Panc1 (cell line): ENCODE results near the gene HELZ. TPM values are rescaled to one million over a fixed set of nuclear protein-coding genes. Genes with fewer than 3 reads are reported as not detected.

Experiments
- ATAC-seq: fragments of 200-7000 bp; cut with Tn5 transposase; 2 replicates; pipeline ENCODE4 v1.9.1; 2020; ENCODE audit warnings: mild to moderate bottlenecking, moderate library complexity
- BruUV-seq: library from RNA; stranded (reverse); fragments of 400-500 nt; replicated peaks from 2 replicates; lab custom pipeline; 2021; lab: Mats Ljungman, UMichigan
- CTCF ChIA-PET: fragments of 300-600 bp; sonication (Branson Sonifier 250); formaldehyde crosslinking; loops from one replicate; lab custom pipeline; 2022; ENCODE audit warnings: antibody characterized with exemption; lab: Charles Lee
- POLR2A ChIA-PET: fragments of 300-600 bp; sonication (Branson Sonifier 250); formaldehyde crosslinking; loops from one replicate; lab custom pipeline; 2022; ENCODE audit warnings: antibody characterized with exemption; lab: Charles Lee
- DNase-seq: peaks from one replicate; pipeline ENCODE4 v3.0.0-alpha.2; 2010; ENCODE audit warnings: low read depth, low spot score
- H3K27ac ChIP-seq: 2 replicates; pipeline ENCODE4 v1.5.1; 2011; ENCODE audit warnings: mild to moderate bottlenecking, low read length, inconsistent platforms
- H3K27me3 ChIP-seq: fragments of 200-500 bp; sonication (Bioruptor generic); 2 replicates; pipeline ENCODE4 v1.6.0; 2014; ENCODE audit warnings: low read length, inconsistent platforms; ENCODE audit not compliant: control insufficient read depth, insufficient read depth
- H3K36me3 ChIP-seq: fragments of 200-500 bp; sonication (Bioruptor generic); 2 replicates; pipeline ENCODE4 v1.5.1; 2014; ENCODE audit warnings: inconsistent platforms, mild to moderate bottlenecking, low read length, moderate library complexity; ENCODE audit not compliant: control insufficient read depth, insufficient read depth
- H3K4me1 ChIP-seq: 2 replicates; pipeline ENCODE4 v1.5.1; 2011; ENCODE audit warnings: inconsistent platforms, mild to moderate bottlenecking, low read length, moderate library complexity; ENCODE audit not compliant: control insufficient read depth, insufficient read depth
- H3K4me3 ChIP-seq, 2 experiments: 2 replicates each; pipeline ENCODE4 v1.5.1; 2011 to 2012; ENCODE audit warnings: low read depth in 2 of 2, low read length in 2 of 2, mild to moderate bottlenecking in 2 of 2, inconsistent platforms in 1 of 2, moderate library complexity in 1 of 2
- H3K9me3 ChIP-seq: fragments of 200-500 bp; sonication (Bioruptor generic); 2 replicates; pipeline ENCODE4 v1.5.1; 2014; ENCODE audit warnings: low read depth, mild to moderate bottlenecking, inconsistent platforms, low read length, moderate library complexity; ENCODE audit not compliant: control insufficient read depth, insufficient read depth
- CTCF ChIP-seq: fragments of 450-650 bp; IDR thresholded peaks from 2 replicates; pipeline ENCODE4 v1.5.1; 2017; ENCODE audit warnings: mild to moderate bottlenecking
- POLR2AphosphoS5 ChIP-seq: IDR thresholded peaks from 2 replicates; pipeline ENCODE4 v1.6.1; 2012; ENCODE audit warnings: mild to moderate bottlenecking, low read depth, low read length, moderate library complexity
- SIN3A ChIP-seq: IDR thresholded peaks from 2 replicates; pipeline ENCODE4 v1.6.1; 2012; ENCODE audit warnings: low read depth, mild to moderate bottlenecking, low read length, moderate library complexity, borderline replicate concordance; ENCODE audit not compliant: insufficient read depth
- TCF7L2 ChIP-seq: IDR thresholded peaks from 2 replicates; pipeline ENCODE4 v1.6.1; 2011; ENCODE audit warnings: mild to moderate bottlenecking, low read depth, low read length, inconsistent platforms
- in situ Hi-C: cut with HindIII; loops from 2 replicates; pipeline ENCODE4 v1.10.0; 2016; ENCODE audit warnings: low sequenced_read_pairs, low pct_unique_long_range_greater_than_20kb
- intact Hi-C: fragments of 100-400 bp; cut with micrococcal nuclease; formaldehyde crosslinking; loops from one replicate; pipeline ENCODE4 v1.10.0; 2022; ENCODE audit not compliant: unreplicated experiment
- total RNA-seq: library from RNA; stranded (reverse); gene quantifications from one replicate; pipeline ENCODE4 v1.2.1, GENCODE V29; 2021; ENCODE audit not compliant: unreplicated experiment
- TF ChIP-seq, protein P1 (sequence below), 2 experiments: IDR thresholded peaks; 2 replicates each; pipeline ENCODE4 v1.6.1; 2011 to 2012; ENCODE audit warnings: low read depth in 2 of 2, control low read depth in 1 of 2, low read length in 1 of 2, mild to moderate bottlenecking in 1 of 2, moderate library complexity in 1 of 2; ENCODE audit not compliant: insufficient read depth in 1 of 2

HELZ gene
- total RNA-seq, 1 experiment from 2014 or later: 15.0 TPM

GRCh38 chr17:67262435-67263117 is 17.6 kb upstream of the HELZ start:
- TF ChIP-seq CTCF (no peak), TCF7L2 (no peak), POLR2AphosphoS5 (no peak), SIN3A (no peak)
- TF ChIP-seq, protein P1, sequence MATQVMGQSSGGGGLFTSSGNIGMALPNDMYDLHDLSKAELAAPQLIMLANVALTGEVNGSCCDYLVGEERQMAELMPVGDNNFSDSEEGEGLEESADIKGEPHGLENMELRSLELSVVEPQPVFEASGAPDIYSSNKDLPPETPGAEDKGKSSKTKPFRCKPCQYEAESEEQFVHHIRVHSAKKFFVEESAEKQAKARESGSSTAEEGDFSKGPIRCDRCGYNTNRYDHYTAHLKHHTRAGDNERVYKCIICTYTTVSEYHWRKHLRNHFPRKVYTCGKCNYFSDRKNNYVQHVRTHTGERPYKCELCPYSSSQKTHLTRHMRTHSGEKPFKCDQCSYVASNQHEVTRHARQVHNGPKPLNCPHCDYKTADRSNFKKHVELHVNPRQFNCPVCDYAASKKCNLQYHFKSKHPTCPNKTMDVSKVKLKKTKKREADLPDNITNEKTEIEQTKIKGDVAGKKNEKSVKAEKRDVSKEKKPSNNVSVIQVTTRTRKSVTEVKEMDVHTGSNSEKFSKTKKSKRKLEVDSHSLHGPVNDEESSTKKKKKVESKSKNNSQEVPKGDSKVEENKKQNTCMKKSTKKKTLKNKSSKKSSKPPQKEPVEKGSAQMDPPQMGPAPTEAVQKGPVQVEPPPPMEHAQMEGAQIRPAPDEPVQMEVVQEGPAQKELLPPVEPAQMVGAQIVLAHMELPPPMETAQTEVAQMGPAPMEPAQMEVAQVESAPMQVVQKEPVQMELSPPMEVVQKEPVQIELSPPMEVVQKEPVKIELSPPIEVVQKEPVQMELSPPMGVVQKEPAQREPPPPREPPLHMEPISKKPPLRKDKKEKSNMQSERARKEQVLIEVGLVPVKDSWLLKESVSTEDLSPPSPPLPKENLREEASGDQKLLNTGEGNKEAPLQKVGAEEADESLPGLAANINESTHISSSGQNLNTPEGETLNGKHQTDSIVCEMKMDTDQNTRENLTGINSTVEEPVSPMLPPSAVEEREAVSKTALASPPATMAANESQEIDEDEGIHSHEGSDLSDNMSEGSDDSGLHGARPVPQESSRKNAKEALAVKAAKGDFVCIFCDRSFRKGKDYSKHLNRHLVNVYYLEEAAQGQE (IDR thresholded peaks at IDR 0.05; ENCODE audit: insufficient read depth in 1 of 2, low read depth in 2 of 2, low read length in 1 of 2): no peak
- intact Hi-C loops (no loop called here), in situ Hi-C loops (no loop called here)
- H3K9me3 ChIP-seq: no peaks in the 10 kb centered on the region
- ChIA-PET POLR2A (no interaction called here), CTCF (no interaction called here)
- H3K27me3 ChIP-seq: no peaks in the 10 kb centered on the region
- H3K4me1 ChIP-seq: no peaks in the 10 kb centered on the region
- ATAC-seq: no peak
- BruUV-seq: no TSS peak
- no peak overlapping the region for H3K27ac ChIP-seq
- no peak overlapping the region for H3K4me3 ChIP-seq
- DNase-seq: no peak
- no peaks in the 10 kb centered on the region for H3K36me3 ChIP-seq

DNA sequence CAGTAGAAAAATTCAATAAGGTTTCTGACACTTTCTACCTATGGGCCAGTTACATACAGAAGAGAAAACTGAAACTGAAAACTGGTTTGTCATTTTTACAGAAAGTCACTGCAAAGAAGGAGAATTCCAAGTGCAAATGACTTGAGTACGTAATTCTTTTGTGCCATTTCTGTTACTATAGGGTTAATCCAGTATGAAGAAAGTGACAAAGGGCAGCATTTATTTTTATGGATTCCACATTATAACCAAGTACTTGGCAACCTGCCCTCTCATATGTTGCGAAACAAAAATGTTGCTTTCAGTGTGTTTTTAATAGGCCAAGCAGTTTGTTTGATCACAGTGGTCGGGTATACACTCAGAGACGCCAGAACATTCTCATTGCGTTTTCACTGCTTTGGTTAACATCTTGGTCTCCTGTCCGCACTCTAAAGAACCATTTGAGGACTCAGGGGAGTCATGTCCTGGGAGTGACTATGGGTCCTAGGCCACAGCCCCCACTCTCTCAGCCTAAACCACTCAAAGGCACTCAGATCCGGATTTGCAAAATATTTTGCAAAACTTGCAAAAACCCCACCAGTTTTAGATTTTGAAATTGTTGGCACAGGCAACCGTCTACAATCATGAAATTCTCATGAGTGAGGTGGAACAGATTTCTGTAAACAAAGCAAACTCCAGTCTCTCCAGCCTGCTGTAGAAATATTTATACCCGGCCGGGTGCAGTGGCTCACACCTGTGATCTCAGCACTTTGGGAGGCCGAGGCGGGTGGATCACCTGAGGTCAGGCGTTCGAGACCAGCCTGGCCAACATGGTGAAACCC is 15.4 kb upstream of the HELZ start:
- Histone ChIP-seq H3K36me3 (no peaks in the 10 kb centered on the region), H3K27ac (no peak overlapping the region), H3K9me3 (no peaks in the 10 kb centered on the region), H3K27me3 (no peaks in the 10 kb centered on the region), H3K4me3 (no peak overlapping the region), H3K4me1 (no peaks in the 10 kb centered on the region)
- no peak for TF ChIP-seq CTCF
- TF ChIP-seq, protein P1 (IDR thresholded peaks at IDR 0.05; ENCODE audit: insufficient read depth in 1 of 2, low read depth in 2 of 2, low read length in 1 of 2): no peak
- TF ChIP-seq POLR2AphosphoS5: no peak
- TF ChIP-seq TCF7L2: no peak
- TF ChIP-seq SIN3A: no peak
- intact Hi-C loops (no loop called here), in situ Hi-C loops (no loop called here)
- ChIA-PET CTCF (no interaction called here), POLR2A (no interaction called here)
- ATAC-seq (no peak), DNase-seq (no peak)
- BruUV-seq: no TSS peak
